K562 (cell line): ENCODE measurements around the gene HSF5. TPM values are rescaled to one million over a fixed set of nuclear protein-coding genes. Genes with fewer than 3 reads are reported as not detected.

Experiments used
- DEAF1 ChIP-seq: fragments of 450-650 bp; formaldehyde crosslinking; IDR thresholded peaks from 2 replicates; pipeline ENCODE4 v1.4.0; 2020; ENCODE audit warnings: mild to moderate bottlenecking, moderate library complexity
- FOSL1 ChIP-seq: fragments of 200-800 bp; sonication (Bioruptor generic); conservative IDR thresholded peaks from 2 replicates; pipeline ENCODE4 v1.6.1; 2016; ENCODE audit warnings: missing genetic modification characterization, missing compliant biosample characterization
- FOXJ3 ChIP-seq: sonication (generic); formaldehyde crosslinking; IDR thresholded peaks from 2 replicates; pipeline ENCODE4 v1.4.0; 2020; ENCODE audit warnings: mild to moderate bottlenecking, missing genetic modification reagents
- GABPB1 ChIP-seq: sonication (generic); formaldehyde crosslinking; IDR thresholded peaks from 2 replicates; pipeline ENCODE4 v1.8.0; 2022; ENCODE audit warnings: mild to moderate bottlenecking, missing genetic modification reagents
- JUND ChIP-seq, 2 experiments: IDR thresholded peaks; 2 replicates in 1 of 2; 3 replicates in 1 of 2; pipeline ENCODE4 v1.6.1; 2011; ENCODE audit warnings: borderline replicate concordance in 2 of 2, low read depth in 2 of 2, low read length in 2 of 2, improper control_type of control experiment in 1 of 2, missing biosample characterization in 1 of 2, missing genetic modification characterization in 1 of 2, missing genetic modification reagents in 1 of 2
- MAZ ChIP-seq, 2 experiments: fragments of 450-650 bp in 1 of 2; sonication (generic) in 1 of 2; formaldehyde crosslinking; IDR thresholded peaks in 1 of 2; conservative IDR thresholded peaks in 1 of 2; 2 replicates each; pipeline versions ENCODE4 v1.4.0 to v1.5.0; 2020; ENCODE audit warnings: mild to moderate bottlenecking in 1 of 2, missing genetic modification reagents in 1 of 2
- NFATC3 ChIP-seq: fragments of 450-650 bp; IDR thresholded peaks from 2 replicates; pipeline ENCODE4 v1.6.1; 2017; ENCODE audit warnings: mild to moderate bottlenecking
- NFIC ChIP-seq: fragments of 450-650 bp; IDR thresholded peaks from 2 replicates; pipeline ENCODE4 v1.6.1; 2017; ENCODE audit warnings: mild to moderate bottlenecking, inconsistent platforms
- PTBP1 ChIP-seq: fragments of 200-400 bp; formaldehyde crosslinking; IDR thresholded peaks from 2 replicates; pipeline ENCODE4 v1.6.1; 2017; ENCODE audit warnings: low read depth, low read length
- SLC30A9 ChIP-seq: fragments of 250-450 bp; sonication (Bioruptor Pico); IDR thresholded peaks from 2 replicates; pipeline ENCODE4 v1.8.0; 2022; ENCODE audit warnings: mild to moderate bottlenecking, moderate library complexity
- SREBF1 ChIP-seq: fragments of 150-350 bp; IDR thresholded peaks from 2 replicates; pipeline ENCODE4 v1.6.1; 2014; ENCODE audit warnings: antibody characterized with exemption, low read depth, low read length, borderline replicate concordance
- TARDBP ChIP-seq: fragments of 450-650 bp; IDR thresholded peaks from 2 replicates; pipeline ENCODE4 v1.6.1; 2016
- ZBTB7A ChIP-seq: IDR thresholded peaks from 2 replicates; pipeline ENCODE4 v1.6.1; 2011; ENCODE audit warnings: low read depth, mild to moderate bottlenecking, low read length, moderate library complexity, borderline replicate concordance; ENCODE audit not compliant: control insufficient read depth
- ZFP1 ChIP-seq: fragments of 450-650 bp; formaldehyde crosslinking; IDR thresholded peaks from 2 replicates; pipeline ENCODE4 v1.4.0; 2020; ENCODE audit warnings: mild to moderate bottlenecking, mixed read lengths
- ZNF121 ChIP-seq: sonication (generic); formaldehyde crosslinking; conservative IDR thresholded peaks from 2 replicates; pipeline ENCODE4 v1.8.0; 2022; ENCODE audit warnings: missing genetic modification reagents
- ZNF444 ChIP-seq: fragments of 250-450 bp; sonication (Bioruptor Pico); IDR thresholded peaks from 2 replicates; pipeline ENCODE4 v1.4.0; 2020; ENCODE audit warnings: mild to moderate bottlenecking, moderate library complexity
- ZNF592 ChIP-seq: fragments of 450-650 bp; IDR thresholded peaks from 2 replicates; pipeline ENCODE4 v1.6.1; 2017; ENCODE audit warnings: antibody characterized with exemption, mild to moderate bottlenecking
- polyA plus RNA-seq, 8 experiments: library from polyadenylated mRNA; depleted of rRNA in 4 of 8; stranded (reverse) in 5 of 8; unstranded in 3 of 8; fragments of >200 nt; fragmentation: Nextera tagmentation in 2 of 8; fragmentation: Illumina TruSeq in 1 of 8; extraction: Ambion mirVana in 2 of 8; extraction: Trizol in 1 of 8; gene quantifications; 2 replicates each; pipeline versions ENCODE4 v1.2.1 to v1.2.3, GENCODE V29; 2011 to 2014; ENCODE audit warnings: inconsistent platforms in 1 of 8, missing spikeins in 1 of 8
- total RNA-seq, 7 experiments: library from RNA; depleted of rRNA in 6 of 7; stranded (reverse); fragments of >200 nt in 6 of 7; fragmentation: Illumina TruSeq in 2 of 7; extraction: Trizol in 2 of 7; gene quantifications; 2 replicates each; pipeline versions ENCODE4 v1.2.1 to v1.2.3, GENCODE V29; 2011 to 2021; ENCODE audit warnings: low replicate concordance in 1 of 7
- TF ChIP-seq, protein P1 (sequence below): fragments of 250-450 bp; sonication (Bioruptor Pico); IDR thresholded peaks from 2 replicates; pipeline ENCODE4 v1.4.0; 2020; ENCODE audit warnings: mild to moderate bottlenecking, moderate library complexity
- TF ChIP-seq, protein P2 (sequence below): fragments of 450-650 bp; formaldehyde crosslinking; IDR thresholded peaks from 2 replicates; pipeline ENCODE4 v1.4.0; 2020; ENCODE audit warnings: mild to moderate bottlenecking, mixed read lengths

Gene HSF5
- total and polyA plus RNA-seq, 9 of the 15 experiments (the other 6 are each of a cell fraction or from before 2014, with no cell fraction given): 0.04 TPM; not detected in 8

- TF ChIP-seq ZNF592 (0 out of 2 replicates have a peak, but pooled peaks have one; percentile 35), NFATC3 (no peak), GABPB1 (CRISPR knock-in tag) (no peak), ZNF444 (CRISPR knock-in tag) (no peak), PTBP1 (no peak), ZNF121 (no peak), MAZ (CRISPR knock-in tag; conservative IDR thresholded peaks at IDR 0.05 in 1 of 2, IDR thresholded peaks at IDR 0.05 in 1 of 2) (peak in 1 of 2 experiments; percentile 41; a peak in 1 of 4 replicates), ZBTB7A (no peak), SREBF1 (no peak), DEAF1 (CRISPR knock-in tag) (no peak), TARDBP (no peak), JUND (IDR thresholded peaks at IDR 0.05; ENCODE audit: borderline replicate concordance, low read depth, low read length) (0 out of 2 replicates have a peak, but pooled peaks have one; percentile 1), JUND (tag; IDR thresholded peaks at IDR 0.05; ENCODE audit: borderline replicate concordance, low read depth, low read length) (no peak), ZFP1 (CRISPR knock-in tag) (no peak), NFIC (no peak), FOSL1 (tag) (peak; percentile 25; the same call in 1 of the 2 replicates), FOXJ3 (CRISPR knock-in tag) (no peak), SLC30A9 (CRISPR knock-in tag) (no peak)
- TF ChIP-seq, protein P1, sequence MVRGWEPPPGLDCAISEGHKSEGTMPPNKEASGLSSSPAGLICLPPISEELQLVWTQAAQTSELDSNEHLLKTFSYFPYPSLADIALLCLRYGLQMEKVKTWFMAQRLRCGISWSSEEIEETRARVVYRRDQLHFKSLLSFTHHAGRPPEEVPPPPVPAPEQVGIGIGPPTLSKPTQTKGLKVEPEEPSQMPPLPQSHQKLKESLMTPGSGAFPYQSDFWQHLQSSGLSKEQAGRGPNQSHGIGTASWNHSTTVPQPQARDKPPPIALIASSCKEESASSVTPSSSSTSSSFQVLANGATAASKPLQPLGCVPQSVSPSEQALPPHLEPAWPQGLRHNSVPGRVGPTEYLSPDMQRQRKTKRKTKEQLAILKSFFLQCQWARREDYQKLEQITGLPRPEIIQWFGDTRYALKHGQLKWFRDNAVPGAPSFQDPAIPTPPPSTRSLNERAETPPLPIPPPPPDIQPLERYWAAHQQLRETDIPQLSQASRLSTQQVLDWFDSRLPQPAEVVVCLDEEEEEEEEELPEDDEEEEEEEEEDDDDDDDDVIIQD (CRISPR knock-in tag): no peak
- TF ChIP-seq, protein P2, sequence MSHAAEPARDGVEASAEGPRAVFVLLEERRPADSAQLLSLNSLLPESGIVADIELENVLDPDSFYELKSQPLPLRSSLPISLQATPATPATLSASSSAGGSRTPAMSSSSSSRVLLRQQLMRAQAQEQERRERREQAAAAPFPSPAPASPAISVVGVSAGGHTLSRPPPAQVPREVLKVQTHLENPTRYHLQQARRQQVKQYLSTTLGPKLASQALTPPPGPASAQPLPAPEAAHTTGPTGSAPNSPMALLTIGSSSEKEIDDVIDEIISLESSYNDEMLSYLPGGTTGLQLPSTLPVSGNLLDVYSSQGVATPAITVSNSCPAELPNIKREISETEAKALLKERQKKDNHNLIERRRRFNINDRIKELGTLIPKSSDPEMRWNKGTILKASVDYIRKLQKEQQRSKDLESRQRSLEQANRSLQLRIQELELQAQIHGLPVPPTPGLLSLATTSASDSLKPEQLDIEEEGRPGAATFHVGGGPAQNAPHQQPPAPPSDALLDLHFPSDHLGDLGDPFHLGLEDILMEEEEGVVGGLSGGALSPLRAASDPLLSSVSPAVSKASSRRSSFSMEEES (CRISPR knock-in tag): no peak
These were observed 108.7 kb downstream of the HSF5 start (continued) for GRCh38 chr17:58379511-58379824.
